GM21529 (cell line): ENCODE data around the gene KMT2B.

ENCODE experiments used
- ATAC-seq: cut with Tn5 transposase; IDR thresholded peaks from one replicate; pipeline ENCODE4 v1.9.1; 2021; ENCODE audit not compliant: unreplicated experiment

KMT2B gene

DNA sequence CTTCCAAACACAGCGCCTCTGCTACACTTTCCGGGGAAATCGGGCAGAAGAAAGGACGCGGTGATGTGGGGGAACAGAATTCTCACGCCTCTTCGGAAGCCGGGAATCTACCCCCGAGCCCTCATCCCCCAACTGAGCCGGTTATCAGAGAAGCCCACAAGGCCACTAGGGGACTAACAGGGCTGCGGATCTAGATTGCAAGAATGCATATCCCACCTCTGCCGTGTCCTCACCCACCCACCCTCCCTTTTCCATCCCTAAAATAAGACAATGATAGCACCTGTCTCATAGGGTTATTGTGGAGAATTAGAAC is 23.4 kb downstream of the KMT2B start:
- ATAC-seq, result no peak

- no peak for ATAC-seq
These were observed 24.4 kb downstream of the KMT2B start, which contains the start of gene IGFLR1 for GRCh38 chr19:35742121-35742724. Gene IGFLR1 (minus strand): TSS chr19:35742452. CDS start chr19:35741180, 1,272 bp downstream.

GRCh38 chr19:35743640-35744429 is 26.0 kb downstream of the KMT2B start:
- no peak for ATAC-seq

- peak; percentile 31 for ATAC-seq
These were observed 26.9 kb downstream of the KMT2B start for GRCh38 chr19:35744430-35745327.

DNA sequence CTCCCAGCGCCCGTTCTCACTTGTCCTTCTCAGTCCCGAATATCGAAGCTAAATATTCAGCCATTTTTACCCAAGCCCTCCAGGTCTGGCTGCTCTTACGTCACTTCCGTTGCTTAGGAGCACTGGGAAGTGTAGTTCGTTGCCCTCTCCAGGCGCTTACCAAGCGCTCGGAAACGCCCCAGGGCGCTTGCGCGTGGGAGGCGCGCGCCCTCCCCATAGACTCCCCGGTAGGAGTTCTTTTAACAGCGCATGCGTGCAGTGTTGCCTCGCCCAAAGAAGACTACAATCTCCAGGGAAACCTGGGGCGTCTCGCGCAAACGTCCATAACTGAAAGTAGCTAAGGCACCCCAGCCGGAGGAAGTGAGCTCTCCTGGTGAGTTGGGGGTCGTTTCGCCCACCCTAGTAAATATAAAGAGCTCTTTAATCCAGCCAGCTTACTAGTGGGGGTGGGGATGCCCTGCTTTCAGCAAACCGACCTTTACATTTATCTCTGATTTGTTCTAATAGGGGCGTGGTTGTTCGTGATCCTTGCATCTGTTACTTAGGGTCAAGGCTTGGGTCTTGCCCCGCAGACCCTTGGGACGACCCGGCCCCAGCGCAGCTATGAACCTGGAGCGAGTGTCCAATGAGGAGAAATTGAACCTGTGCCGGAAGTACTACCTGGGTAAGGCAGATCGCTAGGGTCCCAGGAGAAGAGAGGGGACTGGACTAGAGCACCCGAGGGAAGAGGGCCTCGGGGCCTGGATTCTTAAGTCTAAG is 27.7 kb downstream of the KMT2B start, which contains the start of the genes PSENEN and U2AF1L4:
TSS of gene PSENEN (plus strand) at position 324 of the 759 bp plus-strand sequence. CDS start at position 604, 280 bp downstream.
TSS of gene U2AF1L4 (minus strand) at position 91 of the 759 bp plus-strand sequence. CDS start at position 64, 27 bp downstream.
- peak; percentile 33 for ATAC-seq

GRCh38 chr19:35746087-35746462 is 28.3 kb downstream of the KMT2B start:
- ATAC-seq, result no peak

DNA sequence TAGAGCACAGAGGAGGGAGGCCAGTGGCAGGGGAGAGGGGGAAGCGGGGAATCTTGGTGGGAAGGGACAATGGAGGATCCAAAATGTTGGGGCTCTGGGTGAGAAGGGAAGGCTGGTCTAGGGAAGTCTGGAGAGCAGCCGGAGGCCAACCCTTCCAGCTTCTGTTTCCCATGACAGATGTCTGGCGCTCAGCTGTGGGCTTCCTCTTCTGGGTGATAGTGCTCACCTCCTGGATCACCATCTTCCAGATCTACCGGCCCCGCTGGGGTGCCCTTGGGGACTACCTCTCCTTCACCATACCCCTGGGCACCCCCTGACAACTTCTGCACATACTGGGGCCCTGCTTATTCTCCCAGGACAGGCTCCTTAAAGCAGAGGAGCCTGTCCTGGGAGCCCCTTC is 28.7 kb downstream of the KMT2B start:
- ATAC-seq, result no peak

DNA sequence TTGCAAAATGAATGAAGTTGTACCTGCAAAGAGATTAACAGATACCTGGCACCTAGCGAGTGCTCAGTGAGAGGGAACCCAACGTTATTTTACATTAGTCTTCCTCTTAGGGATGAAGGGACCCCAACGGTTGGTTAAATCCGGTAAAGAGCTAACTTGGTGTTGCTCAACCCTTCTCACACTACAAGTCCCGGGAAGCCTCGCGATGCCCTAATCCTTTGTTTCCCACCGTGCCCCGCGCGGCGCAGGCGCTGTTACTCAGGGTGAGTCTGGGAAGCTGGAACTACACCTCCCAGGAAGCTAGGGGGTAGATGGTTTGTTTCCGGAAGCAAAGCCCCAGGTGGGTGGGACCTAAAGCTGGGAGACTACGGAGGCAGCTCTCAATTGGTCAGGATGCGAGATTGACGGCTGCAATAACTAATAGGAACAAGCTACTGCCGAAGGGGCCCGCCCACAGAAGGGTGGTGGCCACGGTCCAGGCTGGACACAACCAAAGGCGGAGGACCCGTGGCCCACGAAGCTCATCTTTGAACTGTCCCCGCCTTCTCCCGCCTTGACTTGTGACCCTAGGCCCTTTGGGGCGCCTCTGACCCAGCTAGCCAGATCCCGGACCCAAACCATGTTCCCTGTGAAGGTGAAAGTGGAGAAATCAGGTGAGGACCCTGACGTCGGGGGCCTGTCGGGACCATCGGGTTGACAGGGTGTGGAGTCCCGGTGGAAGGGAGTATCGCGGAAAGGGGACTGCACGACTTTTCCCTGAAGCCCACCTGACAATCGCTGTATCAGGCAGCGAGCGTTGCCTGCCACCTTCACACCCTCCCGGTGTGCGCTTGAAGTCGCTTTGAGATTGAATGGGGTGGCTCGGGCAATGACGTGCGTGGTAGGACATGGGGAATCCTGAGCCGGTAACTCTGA is 30.6 kb downstream of the KMT2B start, which contains the start of gene LIN37:
TSS of gene LIN37 (plus strand) at position 471 of the 915 bp plus-strand sequence. CDS start at position 620, 149 bp downstream.
- peak; percentile 69 for ATAC-seq

GRCh38 chr19:35750167-35750566 is 32.4 kb downstream of the KMT2B start:
- ATAC-seq, result no peak

GRCh38 chr19:35751839-35752745 is 34.3 kb downstream of the KMT2B start:
- no peak for ATAC-seq

GRCh38 chr19:35752746-35753350 is 35.0 kb downstream of the KMT2B start:
- no peak for ATAC-seq

DNA sequence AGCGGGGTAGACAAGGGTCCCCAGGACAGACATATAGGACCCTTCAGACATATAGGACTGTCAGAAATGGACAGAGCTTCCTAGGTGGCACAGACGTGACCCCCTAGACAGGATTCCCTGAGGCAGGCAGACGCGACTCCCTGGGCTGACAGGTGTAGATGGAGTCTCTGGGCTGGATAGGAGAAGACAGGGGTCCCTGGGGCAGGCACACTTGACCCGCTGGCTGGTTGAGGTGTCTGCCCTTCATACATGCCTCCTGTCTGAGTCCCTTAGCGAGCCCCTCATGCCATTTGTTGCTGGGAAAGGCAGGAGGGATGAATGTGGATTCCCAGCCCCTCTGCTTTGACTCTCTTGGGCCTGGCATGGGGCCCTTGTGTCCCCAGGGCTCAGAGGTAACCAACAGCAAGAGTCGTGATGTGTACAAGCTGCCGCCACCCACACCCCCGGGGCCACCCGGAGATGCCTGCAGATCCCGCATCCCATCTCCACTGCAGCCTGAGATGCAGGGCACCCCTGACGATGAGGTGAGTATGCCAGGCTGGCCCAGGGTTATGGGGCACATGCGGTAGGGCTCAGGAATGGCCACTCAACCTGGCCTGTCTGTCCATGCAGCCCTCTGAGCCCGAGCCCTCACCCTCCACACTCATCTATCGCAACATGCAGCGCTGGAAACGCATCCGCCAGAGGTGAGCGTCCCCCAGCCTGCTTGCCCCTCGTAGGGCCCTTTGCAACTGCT is 36.0 kb downstream of the KMT2B start:
- no peak for ATAC-seq

DNA sequence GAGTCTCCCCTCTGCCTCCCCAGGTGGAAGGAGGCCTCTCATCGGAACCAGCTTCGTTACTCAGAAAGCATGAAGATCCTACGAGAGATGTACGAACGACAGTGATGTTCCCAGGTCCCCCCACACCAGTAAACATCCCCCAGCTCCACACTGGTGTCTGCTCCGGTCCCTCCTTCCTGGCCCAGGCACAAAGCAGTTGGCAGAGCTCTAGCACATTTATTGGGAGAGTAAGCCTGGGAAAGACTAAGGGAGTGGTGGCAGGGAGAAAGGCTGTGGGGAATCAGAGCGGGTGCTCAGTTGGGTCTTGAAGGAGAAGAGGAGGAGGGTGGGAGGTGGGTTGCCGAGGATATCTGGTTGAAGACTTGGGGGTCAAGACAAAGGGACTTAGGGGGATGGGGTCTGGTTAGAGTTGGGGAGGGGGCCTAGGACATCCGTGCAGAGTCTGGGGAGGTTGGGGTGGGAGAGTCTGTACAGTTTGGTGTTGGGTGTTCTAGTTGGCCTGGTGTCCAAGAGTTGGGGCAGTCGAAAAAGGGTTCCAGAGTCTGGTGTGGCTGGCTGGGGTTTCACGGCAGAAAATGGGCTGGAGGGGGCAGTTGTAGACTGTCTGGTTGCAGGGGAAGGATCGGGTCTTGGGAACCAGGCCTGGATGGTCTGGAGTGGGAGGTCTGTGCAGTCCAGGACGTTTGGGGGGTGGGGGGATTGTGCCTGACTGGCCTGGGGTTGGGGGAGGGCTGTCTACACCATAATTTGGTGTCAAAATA is 36.7 kb downstream of the KMT2B start:
- ATAC-seq, result no peak

DNA sequence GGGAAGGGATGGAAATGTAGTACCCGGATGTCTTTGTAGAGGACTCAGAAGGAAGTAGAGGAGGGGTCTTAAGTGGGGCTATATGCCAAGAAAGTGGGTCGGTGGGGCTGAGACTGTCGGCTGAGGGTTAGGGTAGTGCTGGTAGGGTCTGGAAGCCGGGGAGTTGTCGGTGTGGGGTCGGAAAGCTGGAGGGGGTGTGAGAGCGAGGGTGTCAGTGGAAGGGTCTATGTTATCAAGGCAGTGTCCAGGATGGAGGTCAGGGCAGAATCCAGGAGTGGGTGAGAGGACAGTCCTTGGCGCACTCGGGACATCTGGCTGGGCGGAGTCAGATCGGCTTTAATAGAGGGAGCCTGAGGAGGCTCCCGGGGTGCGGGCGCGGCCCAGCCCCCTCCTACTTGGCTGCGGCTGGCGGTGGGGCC is 37.3 kb downstream of the KMT2B start:
- no peak for ATAC-seq

DNA sequence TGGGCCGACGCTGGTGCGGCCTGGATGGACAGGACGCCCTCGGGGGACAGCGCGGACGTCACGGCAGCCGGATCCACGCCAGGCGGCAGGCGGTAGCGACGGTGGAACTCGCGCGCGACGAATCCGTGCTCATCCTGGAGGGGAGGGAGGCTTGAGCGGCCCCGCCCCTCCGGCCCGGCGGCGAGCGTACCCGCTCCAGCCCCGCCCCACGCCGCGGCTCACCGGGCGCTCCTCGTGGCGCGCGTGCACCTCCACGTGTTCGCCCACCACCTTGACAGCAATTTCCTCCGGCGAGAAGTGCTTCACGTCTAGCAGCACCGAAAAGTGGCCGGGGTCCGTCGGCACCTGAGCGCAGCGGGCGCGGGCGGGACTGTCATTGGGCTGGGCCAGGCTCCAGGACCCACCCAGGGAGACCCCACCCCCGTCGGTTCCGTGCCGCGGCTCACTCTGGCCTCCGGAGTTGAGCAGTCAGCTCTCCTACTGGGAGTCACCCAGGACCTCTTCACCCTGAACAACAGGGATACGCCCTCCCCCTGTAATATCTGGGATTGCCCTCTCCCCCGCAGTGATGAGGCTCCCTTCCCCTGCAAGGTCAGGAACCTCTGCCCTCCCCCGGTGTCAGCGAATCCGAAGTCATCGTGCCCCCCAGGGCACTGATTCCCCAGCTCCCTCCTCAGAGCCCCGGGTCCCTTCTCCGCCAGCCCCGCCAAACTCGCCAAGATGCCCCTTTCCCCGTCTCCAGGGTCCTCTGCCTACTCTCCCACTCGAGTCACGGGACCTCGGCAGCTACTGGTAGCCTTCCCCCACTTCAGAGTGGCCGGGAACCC is 38.0 kb downstream of the KMT2B start:
- no peak for ATAC-seq
